NCI-H774 (cell line): ENCODE results near the gene RAE1.
"Not testable (repeated sequence)": the region's sequence is repeated elsewhere in the genome, so short reads cannot be mapped to it uniquely, and the experiment has no call there.

Source experiments
- DNase-seq: peaks from one replicate; lab custom pipeline; 2025; lab: John Stamatoyannopoulos, UW

RAE1 gene

DNA sequence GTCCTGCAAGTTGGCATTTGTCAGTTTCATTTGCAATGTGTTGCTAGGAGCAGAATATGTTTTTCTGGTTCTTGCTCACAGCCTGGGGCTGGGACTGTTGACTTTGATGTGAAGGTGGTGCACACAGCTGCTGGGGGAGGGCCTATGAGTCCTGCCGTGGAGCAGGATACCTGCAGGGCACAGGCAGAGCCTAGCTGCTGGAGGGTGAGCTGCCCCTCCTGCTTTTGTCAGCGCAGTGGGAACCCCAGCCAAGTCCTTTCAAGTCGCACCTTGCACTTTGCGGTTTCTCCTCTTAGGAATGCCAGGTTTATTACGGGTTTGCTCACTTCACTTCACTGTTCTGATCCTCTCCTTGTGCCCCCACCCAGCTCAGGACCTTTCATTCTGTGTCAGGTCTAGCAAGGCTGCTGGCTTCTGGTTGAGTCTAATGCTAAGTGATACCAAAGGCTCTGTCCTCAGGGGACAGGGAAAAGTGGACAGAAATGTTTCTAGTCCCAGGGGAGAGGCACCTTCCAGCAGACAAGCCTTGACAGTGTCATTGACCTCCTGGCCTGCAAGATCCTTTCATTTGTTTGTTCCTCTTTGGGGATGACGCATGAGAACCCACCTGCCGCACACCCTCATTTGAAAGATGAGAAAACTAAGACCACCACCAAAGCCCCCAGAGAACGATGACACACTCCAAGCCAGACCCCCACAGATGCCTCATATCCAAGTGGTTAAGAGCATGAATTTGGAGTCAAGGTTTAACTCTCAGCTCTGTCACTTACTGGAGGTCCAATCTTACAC, 24.2 kb upstream of the RAE1 start:
- DNase-seq, result no peak

DNA sequence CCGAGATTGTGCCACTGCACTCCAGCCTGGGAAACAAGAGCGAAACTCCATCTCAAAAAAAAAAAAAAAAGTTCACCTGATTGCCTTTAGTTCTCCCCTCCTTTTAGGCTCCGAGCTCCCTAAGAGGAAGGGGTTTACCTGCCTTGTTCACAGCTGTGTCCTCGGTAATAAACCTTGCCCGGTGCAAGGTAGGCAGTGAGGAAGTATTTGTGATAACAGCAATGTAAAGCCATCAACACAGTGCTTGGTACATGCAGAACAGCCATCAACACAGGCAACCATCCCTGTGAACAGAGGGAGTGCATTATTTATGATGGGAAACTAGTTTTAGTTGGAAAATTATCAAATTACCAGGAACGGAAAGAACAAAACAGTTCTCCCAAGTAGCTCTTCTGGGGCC, 23.2 kb upstream of the RAE1 start:
- DNase-seq, result no peak

DNA sequence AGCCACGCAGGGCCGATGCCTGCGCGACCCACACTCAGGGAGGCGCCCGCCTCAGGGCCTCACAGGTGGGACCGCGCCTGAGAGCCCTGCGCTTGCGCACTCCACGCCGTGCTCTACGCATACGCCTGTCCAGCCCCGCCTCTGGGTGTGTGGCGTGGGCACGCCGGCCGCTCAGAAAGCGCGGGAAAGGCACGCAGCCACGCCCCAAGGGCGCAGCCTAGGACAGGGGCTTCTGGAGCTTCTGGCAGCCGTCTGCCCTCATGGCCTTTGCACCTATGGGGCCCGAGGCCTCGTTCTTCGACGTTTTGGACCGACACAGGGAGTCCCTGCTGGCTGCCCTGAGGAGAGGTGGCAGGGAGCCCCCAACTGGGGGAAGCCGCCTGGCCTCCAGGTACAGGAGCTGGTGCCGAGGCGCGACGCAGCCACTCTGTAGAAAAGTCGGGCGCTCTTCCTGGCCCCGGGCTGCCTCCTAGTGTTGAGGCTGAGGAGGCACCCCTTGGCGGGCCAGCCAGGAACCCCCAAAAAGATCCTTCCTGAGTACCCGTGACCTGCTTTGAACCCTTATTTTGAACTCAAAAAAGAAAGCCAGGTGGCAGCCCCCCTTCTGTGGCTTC, 21.3 kb upstream of the RAE1 start, which contains the start of gene SPO11:
SPO11 (plus strand) TSS at position 196 of the 614 bp plus-strand sequence; CDS start at position 261, 65 bp downstream.
- DNase-seq, result no peak

DNA sequence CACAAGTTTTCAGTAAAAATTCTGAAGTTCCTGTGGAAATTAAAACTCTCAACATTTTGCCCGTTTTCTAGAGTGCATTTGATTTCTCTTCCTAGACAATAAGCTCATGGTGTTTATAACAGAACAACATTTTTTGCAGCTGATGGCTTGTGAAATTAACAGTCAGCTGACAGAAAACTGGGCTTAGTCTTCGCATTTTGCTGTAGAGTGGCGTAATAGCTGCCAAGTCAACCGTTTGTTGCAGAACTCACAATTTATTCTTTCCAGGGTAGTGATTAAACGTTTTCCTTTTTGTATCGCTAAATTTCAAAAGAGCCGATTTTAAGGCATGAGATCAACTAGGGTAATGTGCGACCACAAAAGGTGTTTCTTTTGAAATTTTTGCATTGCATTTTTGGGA, 20.1 kb upstream of the RAE1 start:
- DNase-seq, result no peak

DNA sequence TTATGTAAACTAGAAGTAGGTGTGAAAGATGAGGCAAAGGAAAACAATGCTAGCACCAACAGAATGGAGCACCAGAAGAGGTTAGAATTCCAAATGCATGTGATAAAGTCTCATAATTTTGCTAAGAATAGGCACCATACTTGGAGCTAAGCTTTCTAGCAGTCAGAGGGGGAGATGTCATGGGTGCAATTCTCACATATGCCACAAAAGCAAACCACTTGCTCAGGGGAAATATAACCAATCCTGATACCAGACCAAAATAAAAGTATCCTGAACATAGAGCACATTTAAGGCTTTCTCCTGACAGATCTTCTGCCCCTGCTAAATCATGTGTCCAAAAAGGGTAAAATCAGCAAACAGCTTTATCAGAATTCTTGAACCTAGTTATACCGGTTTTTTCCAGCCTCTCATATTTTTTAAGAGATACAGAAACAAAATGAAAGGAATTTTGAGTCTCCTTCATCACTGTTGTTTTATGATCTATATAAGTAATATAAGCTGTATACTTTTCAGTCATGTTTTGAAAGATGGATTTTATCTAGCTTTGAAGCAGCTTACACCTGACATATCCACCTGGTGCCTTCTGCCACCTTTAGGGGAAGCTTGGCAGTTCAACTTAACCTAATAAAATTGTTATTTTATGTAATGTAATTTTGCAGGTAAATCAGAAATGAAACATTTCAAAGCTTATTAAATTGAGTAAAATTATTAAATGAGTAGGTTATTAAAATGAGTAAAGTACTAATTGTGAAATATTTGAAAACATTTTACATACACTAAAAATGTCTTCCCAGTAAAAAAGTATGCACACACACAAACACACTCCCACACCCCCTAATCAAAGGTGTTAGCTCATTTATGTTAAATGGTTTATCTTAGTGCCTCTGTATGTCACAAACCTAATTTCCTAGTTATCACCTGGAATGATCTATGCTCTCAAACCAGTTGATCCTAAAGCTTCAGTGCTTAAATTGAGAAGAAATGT, 18.7 kb upstream of the RAE1 start:
- no peak for DNase-seq

DNA sequence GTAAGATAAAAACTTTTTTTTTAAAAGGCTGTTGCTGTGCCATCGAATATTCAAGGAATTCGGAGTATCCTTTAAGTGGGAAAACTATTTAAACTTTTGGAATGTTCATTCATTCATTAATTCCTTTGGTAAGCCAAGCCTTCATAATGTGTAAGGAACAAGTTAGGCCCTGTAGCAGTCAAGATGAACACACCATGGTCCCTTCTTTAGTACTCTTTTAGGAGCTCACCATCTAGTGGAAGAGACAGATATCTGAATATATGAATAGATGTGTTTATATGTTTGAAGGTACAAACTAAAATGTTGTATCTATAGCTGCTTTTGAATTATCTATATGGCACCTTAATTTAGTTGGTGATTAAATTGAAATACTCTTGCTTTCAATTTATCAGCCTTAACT, 15.7 kb upstream of the RAE1 start:
- DNase-seq, result no peak

DNA sequence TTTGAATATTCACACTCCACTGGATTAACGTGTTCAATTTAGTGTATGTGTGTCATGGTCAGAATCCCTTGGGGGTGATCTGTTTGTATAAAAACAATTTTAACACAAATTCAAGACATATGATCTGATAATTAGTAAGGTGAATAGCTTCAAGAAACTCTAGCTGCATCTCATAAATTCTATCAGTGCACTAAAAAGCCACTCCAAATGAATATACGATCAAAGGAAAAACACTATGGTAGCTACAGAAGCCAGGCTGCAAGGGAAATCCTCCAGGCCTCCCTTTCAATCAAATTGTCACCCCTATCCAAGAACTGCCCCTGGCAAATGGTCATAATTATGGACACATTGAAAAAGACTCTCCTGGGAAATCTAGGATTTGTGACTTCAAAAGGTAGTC, 9.4 kb upstream of the RAE1 start:
- DNase-seq, result no peak

DNA sequence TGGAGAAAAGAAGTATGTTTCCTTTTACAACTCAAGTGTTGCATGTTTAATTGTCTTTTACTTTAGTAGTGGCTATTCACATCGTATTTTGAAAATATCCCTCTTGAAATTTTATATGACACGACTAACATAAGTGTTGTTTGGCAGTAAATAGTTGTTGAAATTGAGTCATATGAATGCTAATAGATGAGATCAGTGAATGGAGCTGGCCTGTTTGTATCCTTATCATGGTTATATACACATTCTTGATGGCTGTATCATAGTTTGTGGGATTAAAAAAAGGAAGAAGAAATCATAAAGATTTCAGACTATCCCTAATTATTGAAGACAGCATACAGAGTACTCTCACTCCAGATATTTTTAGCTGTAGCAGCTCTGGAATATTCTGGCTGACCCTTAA, 8.2 kb upstream of the RAE1 start:
- no peak for DNase-seq

DNA sequence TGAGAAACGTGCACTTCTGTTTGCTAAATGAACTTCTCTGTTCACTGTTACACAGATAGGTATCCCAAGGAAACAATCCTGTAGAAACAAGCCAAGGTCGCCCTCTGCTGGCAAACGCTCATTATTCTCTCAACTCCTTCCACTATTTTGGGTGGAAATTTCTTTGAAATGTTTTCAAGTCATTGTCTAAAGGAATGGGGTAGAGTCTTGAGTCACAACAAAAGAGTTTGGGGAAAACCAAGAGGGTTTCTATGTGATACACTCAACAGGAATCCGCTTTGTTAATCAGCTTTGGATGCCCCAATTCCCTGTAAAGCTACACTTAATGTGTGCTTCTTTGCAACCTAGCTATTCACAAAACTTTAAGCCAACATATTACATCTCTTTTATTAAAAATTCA, 4.6 kb upstream of the RAE1 start:
- peak; percentile 38 for DNase-seq

DNA sequence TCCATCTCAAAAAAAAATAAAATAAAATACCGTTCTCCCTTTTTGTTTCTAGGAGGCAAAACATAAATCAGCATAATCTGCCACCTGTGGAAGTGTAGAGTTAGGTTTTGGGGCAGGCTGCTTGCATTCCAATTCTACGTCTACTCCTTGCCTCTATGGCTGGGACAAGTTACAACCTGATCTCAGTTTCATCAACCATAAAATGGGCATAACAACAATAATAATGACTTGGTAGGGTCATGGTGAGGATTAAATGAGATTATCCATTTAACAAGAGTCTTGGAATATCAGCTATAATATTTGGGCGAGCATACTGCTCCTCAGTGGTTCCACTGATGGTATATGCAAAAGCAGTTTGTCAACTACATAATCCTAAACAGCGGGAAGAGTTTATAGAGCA, 3.7 kb upstream of the RAE1 start:
- DNase-seq, result no peak

DNA sequence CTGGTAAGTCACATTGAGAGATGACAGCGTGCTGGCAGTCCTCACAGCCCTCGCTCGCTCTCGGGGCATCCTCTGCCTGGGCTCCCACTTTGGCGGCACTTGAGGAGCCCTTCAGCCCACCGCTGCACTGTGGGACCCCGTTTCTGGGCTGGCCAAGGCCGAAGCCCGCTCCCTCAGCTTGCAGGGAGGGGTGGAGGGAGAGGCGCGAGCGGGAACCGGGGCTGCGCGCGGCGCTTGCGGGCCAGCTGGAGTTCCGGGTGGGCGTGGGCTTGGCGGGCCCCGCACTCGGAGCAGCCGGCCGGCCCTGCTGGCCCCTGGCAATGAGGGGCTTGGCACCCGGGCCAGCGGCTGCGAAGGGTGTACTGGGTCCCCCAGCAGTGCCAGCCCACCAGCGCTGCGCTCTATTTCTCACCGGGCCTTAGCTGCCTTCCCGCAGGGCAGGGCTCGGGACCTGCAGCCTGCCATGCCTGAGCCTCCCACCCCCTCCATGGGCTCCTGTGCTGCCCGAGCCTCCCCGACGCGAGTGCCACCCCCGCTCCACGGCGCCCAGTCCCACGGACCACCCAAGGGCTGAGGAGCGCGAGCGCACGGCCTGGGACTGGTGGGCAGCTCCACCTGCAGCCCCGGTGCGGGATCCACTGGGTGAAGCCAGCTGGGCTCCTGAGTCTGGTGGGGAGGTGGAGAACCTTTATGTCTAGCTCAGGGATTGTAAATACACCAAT, 2.7 kb upstream of the RAE1 start:
- DNase-seq, result not testable (repeated sequence)

DNA sequence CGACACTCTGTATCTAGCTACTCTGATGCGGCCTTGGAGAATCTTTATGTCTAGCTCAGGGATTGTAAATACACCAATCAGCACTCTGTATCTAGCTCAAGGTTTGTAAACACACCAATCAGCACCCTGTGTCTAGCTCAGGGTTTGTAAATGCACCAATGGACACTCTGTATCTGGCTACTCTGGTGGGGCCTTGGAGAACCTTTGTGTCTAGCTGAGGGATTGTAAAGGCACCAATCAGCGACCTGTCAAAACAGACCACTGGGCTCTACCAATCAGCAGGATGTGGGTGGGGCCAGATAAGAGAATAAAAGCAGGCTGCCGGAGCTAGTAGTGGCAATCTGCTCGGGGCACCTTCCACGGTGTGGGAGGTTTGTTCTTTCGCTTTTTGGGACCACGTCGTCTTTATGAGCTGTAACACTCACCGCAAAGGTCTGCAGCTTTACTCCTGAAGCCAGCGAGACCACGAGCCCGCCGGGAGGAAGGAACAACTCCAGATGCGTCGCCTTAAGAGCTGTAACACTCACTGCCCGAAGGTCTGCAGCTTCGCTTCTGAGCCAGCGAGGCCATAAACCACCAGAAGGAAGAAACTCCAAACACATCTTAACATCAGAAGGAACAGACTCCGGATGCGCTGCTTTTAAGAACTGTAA, 2.0 kb upstream of the RAE1 start:
- DNase-seq, result not testable (repeated sequence)

DNA sequence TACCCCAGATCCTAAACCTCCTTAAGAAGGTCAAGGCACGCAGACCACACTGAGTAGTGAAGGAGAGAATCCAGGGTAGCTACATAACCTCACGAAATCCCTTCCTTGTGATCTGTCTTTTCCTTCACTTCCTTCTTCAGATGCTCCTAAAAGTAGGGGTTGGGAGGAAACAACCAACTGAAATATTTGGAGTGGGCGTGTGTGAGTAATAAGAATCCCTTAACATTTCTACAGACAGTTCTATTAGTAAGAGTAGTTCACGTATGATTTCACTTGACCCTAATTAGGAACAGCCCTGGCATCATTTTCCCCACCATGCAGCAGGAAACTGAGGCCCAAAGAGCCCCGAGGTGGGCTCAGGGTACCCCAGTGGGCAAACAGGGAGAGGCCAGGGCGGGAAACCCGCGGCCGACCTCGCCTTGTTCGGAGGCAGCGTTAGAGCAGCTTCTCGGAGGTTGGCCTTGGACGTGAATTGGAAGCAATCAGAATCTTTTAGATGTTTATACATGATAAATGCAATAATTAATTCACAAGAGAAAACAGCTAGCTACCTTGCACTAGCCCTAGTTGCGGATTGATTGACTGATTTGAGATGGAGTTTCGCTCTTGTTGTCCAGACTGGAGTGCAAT, 859 bp upstream of the RAE1 start:
- no peak for DNase-seq

DNA sequence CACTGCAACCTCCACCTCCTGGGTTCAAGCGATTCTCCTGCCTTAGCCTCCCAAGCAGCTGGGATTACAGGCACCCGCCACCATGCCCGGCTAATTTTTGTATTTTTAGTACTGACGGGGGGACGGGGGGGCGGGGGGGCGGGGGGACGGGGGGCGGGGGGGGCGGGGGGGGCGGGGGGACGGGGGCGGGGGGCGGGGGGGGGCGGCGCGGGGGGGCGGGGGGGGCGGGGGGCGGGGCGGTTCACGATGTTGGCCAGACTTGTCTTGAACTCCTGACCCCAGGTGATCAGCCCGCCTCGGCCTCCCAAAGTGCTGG, 371 bp upstream of the RAE1 start:
- not testable (repeated sequence) for DNase-seq

DNA sequence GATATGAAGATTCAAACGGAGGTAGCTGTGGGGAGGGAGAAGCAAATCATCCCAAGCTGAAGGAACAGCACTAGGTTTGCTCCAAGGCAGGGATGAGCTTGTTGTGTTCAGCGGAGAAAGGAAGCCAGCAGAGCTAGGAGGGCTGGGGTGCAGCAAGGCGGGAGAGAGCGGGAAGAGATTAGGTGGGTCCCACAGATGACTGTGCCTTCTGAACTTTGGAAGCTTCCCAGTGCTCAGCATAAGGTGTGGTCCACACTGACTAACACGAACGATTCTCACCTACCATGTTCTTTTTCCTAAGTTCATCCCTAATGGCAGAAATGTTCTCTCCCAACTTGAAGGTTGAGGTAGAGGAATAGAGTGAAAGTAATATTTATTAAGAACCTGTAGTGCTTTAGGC, 1.2 kb downstream of the RAE1 start:
- DNase-seq, result no peak

DNA sequence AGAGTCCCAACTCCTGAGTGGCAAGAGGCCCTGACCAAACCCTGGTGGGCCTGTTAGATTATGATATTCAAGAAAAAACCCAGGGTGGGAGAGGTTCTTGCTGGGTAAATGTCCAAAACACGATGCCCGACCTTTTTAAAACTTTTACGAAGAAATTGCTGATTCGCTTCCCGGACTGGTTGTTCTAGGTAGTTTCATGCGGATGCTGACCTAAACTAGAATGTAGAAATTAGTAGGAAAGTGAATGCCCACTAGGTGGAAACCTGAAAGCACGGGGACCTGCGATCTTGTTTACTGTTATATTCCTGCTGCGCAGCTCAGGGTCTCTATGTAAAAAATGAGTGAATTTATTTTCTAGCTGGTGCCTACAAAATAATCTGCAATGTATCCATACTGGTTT, 2.3 kb downstream of the RAE1 start:
- DNase-seq, result no peak

DNA sequence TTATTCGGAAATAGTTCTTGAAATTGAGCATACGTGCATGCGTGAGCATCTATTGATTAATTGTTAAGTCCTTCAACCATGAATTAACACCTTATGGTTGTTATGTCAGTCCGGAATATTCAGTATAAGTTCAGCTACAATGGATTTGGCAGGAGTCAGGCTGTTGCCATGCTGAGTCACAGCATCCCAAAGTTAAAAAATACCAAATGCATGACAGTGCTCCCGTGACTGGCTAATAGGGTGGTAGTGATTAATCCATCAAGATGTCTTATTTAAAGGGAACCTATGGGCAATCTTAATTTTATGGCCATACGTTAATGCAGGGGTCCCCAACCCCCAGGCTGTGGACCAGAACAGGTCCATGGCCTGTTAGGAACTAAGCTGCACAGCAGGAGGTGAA, 10.5 kb downstream of the RAE1 start:
- DNase-seq, result no peak

DNA sequence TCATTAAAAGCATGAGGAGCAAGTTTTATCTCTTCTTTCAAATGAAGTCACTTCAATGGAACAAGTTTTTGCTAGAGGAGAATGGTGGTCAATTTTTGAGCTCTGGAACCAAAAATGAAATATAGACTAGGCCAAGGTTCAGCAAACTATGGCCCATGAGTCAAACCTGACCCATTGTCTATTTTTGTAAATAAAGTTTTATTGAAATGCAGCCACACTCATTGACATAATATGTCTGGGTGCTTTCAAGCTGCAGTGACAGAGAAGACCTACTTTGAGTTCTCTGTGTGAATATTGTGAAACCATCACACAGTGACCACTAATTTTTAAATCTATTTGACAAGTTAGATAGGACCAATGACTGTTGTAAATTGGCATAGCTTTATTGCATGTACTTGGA, 13.4 kb downstream of the RAE1 start:
- no peak for DNase-seq

DNA sequence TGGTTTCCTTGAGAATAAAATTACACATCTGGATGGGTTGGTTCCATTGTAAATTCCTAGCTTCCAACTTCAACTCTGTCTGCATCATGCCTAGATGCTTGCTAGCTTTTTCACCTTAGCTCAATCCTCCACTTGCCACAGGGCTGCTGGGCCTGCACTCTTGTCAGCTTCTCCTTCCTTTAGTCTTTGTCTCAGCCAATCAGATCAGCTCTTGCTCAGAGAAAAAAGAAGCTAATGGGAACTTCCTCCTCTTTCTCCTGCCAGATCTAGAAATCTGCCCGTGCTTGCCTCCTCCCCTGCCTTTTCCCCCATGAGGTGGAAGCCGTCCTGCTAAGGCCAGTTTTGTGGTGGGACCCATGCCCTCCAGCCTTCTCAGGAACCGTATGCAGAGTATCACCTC, 18.5 kb downstream of the RAE1 start:
- DNase-seq, result no peak

DNA sequence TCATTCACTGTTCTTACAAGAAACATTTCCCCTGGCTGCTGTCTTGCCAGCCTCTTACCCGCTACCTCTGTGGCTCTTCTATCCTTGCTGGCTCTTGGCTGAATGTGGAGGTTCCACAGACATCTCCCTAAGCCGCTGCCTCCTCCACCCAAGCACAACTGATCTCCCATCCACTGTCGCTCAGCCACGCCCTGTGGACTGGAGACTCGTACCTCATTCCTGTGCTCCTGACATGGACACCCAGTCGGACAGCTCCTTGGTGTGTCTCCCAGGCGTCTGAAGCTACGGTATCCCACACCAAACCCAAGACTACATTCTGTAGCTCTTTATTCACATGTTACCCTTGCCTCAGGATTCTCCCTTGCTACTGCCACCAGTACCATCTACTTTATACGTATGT, 19.3 kb downstream of the RAE1 start:
- DNase-seq, result no peak

DNA sequence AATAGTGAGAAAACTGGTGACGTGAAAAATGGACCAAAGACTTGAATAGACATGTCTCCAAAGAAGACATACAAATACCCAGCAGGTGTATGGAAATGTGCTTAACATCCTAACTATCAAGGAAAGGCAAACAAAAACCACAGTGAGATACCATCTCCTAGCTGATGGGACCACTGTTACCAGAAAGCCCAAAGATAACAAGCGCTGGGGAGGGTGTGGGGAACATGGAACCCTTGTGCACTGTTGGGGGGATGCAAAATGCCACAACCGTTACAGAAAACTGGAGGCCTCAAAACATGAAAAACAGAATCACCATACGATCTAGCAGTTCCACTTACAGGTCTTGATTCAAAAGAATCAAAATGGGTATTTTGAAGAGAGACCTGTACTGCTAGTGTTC, 20.3 kb downstream of the RAE1 start:
- DNase-seq, result no peak
